AG09319 (cell line): ENCODE measurements around the gene RLIM.
"Not testable (repeated sequence)": the region's sequence is repeated elsewhere in the genome, so short reads cannot be mapped to it uniquely, and the experiment has no call there.

Source experiments
- DNase-seq: peaks from one replicate; pipeline ENCODE4 v3.0.0-alpha.2; 2010; ENCODE audit warnings: low read depth; ENCODE audit errors: extremely low read depth
- CTCF ChIP-seq: IDR thresholded peaks from 2 replicates; pipeline ENCODE4 v1.5.1; 2011; ENCODE audit warnings: low read depth, mild to moderate bottlenecking, inconsistent platforms, low read length, moderate library complexity

RLIM gene

DNA sequence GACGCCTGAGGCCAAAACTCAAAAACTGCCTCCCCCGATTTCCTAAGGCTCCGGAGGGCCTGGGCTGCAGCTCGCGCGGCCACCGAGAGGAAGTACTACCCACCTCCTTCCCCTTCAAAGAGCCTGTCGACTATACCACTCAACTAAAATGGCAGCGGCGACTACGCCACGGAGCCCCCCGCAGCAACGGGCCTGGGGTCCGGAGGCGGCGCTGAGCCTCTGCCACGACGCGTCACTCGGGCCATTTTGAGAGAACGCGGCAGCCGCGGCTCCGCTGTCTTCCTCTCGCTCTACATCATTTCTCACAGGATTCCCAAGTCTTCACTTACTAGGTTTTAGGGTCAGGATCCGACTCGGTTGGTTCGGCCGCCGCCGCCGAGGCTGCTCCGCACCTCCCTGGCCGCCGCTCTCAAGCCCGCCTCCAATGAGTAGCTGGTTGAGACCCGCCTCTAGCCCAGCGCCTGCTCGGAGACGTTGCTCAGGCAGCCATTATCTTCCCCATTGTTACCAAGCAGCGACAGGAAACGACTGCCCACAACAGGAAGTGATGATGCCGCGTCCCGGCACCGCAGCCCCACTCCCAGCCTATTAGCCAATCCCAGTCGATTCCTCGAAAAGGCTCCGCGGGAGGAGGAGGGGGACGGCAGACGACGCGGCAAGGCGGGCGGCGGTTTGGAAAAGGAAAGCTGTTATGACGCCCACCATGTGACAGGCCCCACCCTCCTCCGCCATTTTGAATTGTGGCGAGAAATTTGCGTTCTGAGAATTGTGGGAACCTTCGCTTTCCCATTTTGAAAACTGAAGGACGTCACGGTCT lies at the start of gene RLIM:
RLIM (minus strand) TSS at position 532 of the 817 bp plus-strand sequence. CDS start 18,647 bp downstream, outside the sequence.
- no peak for TF ChIP-seq CTCF
- peak; percentile 90 for DNase-seq

DNA sequence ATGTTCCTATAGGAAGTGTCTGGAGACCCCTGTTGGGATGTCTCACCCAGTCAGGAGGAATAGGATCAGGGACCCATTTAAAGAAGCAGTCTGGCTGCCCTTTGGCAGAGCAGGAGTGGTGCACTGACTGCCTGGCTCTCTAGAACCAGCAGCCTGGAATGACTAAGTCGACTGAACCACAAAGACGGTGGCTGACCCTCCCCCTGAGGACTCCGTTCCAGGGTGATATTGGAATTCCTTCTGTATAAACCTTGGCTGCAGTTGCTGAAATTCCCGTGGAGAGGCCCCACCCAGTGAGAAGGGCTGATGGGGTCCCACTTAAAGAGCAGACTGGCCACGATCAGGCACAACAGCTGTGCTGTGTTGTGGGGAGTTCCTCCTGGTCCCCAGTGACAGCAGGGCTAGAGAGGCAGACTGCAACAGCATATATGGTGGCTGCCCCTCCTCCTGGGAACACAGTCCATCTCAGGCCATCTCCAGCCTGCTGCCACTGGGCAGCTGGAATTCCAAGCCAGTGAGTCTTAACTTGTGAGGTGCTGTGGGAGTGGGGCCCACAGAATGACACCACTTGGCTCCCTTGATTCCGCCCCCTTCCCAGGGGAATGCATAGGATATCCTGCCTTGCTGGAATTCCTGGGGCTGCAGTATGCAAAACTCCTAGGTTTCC lies 41.8 kb upstream of the RLIM start:
- no peak for DNase-seq
- TF ChIP-seq CTCF: no peak

DNA sequence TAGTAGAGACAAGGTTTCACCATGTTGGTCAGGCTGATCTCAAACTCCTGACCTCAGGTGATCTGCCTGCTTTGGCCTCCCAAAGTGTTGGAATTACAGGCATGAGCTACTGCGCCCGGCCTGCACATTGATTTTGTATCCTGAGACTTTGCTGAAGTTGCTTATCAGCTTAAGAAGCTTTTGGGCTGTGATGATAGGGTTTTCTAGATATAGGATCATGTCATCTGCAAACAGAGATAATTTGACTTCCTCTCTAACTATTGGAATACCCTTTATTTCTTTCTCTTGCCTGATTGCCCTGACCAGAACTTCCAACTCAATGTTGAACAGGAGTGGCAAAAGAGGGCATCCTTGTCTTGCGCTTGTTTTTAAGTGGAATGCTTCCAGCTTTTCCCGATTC lies 40.5 kb upstream of the RLIM start:
- not testable (repeated sequence) for DNase-seq

- no peak for DNase-seq
- no peak for TF ChIP-seq CTCF
Measured at GRCh38 chrX:74636749-74637314, 22.4 kb upstream of the RLIM start.

GRCh38 chrX:74613370-74614092 lies 893 bp downstream of the RLIM start:
- TF ChIP-seq CTCF: no peak
- no peak for DNase-seq

GRCh38 chrX:74606799-74607198 lies 7.6 kb downstream of the RLIM start:
- DNase-seq: no peak
- no peak for TF ChIP-seq CTCF

DNA sequence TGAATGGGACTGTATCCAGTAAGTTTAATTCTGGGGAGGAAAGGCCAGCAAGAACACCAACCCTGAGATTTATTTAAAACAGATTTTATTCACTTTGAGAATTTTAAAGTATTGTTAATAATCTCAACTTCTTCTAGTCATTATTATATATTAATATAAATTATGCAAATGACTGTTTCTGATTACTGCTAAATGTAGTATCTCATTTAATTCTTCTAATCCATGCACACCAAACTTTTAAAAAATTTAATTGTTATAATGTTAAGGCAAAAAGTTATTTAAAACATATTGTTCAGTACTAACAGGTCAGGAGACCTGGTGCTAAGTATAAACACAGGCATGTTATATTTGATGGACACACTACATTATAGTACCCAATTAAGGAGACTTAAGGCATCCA lies 8.1 kb downstream of the RLIM start:
- no peak for TF ChIP-seq CTCF
- DNase-seq: no peak
